Nucleus accumbens (tissue), 56 donors: ENCODE data around the gene SSRP1.

Experiments used
- DNase-seq, 56 donors: peaks; one replicate each; lab custom pipeline; 2025; lab: John Stamatoyannopoulos, UW

SSRP1 gene

DNA sequence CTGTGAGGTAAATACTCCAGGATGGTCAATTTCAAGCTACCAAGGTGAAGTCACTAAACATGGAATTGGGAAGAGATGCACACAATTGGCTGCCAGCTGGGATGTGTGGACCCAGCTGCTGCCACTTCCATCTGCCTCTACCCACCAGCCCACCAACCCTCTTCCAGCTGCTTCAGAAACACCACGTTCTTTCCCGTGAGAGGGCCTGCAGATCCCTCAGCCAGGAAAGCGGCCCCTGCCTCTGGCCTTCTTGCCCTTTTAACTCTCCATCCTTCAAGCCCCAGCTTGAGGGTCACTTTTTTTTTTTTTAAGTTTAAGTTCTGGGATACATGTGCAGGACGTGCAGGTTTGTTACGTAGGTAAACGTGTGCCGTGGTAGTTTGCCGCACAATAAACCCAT, 25.3 kb upstream of the SSRP1 start:
- DNase-seq = no peak

DNA sequence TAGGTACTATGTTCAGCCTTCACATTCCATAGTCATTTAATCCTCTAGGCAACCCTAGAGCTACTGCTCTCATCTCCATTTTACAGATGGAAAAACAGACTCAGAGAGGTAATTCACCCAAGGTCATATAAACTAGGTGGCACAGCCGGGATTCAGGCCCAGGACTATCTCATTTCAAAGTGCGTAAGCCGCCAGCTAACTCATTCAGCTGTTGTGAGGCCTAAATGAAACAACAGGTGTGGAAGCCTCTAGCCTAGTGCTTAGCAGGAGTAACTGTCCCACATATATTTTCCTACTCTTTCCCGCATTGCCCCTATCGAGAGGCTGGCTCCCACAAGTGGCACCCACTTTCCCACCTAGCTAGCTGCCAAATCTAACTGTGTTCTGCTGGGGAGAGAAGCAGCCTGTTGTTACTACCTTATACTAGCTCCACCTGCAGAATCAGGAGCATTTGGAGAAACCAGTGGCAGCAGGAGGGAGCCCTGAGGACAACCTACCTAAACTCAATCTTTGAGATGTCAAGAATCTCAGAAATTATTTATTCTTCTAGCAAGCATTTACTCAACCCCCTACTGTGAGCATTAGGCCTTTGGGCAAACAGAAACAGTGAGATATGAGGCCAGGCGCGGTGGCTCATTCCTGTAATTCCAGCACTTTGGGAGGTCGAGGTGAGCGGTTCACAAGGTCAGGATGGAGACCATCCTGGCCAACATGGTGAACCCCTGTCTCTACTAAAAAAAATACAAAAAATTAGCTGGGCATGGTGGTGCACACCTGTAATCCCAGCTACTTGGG, 24.4 kb upstream of the SSRP1 start:
- DNase-seq = no peak

DNA sequence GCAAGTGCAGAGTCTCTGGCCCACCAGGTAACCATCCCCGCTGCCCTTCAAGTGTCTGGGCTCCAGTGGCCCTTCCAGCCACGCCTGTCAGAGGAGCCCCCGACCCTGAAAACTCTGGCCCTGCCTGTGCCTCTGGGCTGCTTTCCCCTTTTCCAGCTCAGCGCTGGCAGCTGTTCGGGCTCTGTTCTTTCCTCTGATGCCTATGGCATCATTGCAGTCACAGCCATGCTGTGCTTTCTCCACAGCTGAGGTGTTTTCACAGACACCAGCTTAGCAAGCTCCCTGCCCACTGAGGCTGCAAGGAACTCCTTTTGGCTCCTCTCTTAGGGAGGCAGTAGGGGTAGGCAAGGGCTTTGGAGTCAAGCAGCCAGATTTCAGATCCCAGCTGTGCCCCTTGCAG, 23.7 kb upstream of the SSRP1 start:
- no peak for DNase-seq

DNA sequence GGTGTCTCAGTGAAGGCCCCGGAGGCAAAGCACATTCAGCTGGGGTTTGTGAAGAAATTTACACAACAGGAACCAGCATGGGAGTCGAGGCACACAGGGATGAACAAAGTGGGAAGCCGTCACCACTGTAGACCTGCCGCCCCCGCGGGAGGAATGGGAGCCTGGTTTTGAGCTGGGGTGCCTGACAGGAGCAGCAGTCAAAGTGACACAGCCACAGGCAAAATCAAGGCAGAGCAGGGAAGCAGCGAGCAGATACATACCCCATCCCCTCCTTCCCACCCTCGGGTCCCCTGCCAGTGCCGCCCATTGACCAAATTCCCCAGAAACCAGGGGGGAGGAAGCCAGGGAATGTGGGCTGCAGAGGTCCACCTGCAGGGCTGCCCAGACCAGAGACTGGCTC, 23.3 kb upstream of the SSRP1 start:
- DNase-seq = no peak

DNA sequence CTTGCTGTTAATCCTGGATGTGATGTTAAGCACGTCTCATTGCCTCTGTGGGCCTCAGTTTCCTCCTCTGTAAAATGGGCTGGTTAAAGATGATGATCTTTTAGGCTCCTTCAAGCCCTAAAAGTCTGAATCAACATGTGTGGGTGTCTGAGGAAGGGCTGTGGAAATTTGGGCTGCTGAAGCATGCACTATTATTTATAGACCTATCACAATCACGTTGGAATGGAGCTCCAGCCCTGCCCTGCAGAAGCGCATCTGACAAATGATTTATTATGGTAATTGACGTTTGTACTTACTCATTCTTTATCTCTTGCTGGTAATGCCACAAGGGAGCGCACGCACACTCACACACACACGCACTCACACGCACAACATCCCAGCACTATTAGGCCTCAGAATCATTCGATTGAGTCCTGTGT, 22.9 kb upstream of the SSRP1 start:
- peak in 3 of 56 donors; percentile 3 to 29 (median 12) for DNase-seq

DNA sequence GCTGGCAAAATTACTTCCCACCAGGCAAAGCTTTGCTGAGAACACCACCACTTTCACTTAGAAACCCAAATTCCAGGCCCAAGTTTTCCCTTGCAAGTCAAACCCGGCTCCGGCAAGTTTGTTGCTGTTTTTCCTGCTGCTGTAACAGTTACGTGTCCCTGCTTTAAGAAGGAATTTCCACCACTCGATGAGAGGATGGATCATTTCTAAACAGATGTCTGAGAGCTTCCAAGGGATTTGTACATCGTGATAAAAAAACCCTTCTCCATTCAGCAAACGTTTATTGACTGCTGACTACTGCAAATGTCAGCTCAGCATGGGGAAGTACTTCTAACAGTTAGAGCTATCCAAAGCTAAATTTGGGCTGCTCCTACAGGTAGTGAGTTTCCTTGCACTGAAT, 22.2 kb upstream of the SSRP1 start:
- no peak for DNase-seq

DNA sequence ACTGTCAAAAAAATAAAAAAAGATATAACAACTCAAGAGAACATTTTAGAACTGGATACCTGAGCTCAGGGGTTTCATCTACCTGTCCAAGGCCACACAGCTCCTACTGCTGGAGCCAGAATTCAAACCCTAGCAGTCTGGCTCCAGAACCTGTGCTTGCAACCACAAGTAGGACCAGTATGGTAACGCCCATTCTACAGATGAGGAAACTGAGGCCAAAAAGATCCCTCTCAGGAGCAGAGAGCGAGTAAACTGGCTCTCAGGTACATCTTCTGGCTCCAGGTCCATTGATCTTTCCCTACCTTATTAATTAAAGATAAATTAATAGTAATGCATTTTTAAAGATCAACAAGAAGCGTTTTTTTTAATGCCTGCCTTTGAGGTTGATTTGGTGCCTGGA, 21.6 kb upstream of the SSRP1 start:
- no peak for DNase-seq

DNA sequence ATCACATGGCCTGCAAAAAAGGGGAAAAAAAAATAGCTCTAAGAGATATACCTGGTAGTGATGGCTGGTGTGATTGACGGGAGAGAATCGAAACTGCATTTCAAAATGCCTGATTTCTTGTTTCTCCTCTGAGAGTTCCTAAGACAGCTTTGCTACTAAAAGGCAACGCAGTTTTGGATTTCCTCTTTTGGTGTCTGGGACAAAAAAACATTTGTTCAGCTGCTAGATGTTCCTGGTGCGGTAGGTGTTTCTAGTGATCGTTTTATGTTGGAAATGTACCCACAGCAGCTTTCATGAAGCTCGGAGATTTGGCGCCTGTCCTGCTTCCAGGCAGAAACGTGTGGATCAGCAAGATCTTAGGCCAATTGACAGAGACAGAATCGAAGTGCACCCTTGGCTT, 20.6 kb upstream of the SSRP1 start:
- DNase-seq = no peak

DNA sequence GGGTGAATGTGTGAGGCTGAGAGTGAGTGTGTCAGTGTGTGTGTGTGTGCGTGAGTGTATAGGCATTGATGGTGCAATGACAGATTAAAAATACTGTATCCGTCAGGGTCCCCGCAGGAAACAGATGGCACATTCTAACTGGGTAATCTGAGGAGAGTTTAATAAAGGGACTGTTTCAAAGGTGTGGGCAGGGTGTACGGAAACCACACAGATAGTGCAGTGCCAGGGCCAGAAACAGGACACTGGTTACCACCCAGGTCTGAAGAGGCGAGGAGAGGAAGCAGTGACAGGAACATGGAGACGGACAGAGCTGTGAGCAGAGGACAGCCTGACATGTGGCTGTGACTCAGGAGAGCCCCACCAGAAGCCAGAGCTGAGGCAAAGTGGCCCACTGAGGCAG, 19.0 kb upstream of the SSRP1 start:
- DNase-seq = no peak

DNA sequence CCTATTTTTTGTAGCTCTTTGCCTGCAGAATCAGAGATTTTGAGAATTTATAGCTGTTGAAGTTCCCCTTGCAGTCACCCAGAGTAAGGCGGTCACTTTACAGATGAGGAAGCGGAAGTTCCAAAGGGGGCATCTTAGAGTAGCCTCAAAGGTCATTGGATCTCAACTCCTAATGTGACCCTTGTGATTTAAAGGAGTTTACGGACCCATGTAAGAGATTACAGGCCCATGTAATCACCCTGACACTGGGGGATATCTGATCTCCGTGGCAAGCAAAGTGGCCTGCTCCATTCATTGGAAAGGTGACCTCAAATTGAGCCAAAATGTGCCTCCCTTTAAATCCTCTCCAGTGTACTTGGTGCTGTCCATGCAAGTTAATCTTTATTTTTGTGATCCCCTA, 18.2 kb upstream of the SSRP1 start:
- DNase-seq = no peak

DNA sequence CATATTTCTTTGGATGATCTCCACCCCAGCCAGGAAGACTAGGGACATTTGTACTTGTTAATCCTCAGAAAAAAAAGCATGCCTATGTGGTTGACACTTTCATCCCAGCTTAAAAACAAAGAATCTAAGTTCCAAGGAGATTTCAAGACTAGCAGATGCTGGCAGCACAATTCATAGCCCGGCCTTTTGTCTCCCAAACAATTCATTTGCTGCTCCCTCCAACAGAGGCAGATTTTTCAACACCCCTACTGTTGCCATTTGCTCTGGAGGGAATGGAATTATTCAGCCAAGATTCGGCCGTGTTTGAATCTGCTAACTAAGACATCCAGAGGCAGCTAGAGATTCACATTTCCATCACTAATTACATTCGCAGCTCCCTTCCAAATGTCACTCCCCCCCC, 17.8 kb upstream of the SSRP1 start:
- DNase-seq = no peak

DNA sequence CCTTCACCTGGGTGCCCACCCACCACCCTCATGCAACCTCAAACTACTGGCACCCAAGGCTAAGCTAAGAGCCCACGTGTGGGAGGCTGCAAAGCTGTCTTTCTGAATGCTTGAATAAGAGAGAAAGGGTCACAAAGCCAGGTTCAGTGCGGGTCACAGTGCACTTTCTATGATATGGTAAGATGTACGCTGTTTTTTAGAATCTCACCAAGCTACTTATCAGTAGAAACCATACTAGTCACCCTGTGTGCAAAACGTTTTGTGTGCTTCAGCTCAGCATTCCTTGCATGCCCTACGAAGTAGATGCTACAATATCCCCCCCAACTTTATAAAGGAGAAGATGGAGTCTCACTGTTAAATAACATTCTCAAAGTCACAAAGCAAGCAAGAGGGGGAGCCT, 17.3 kb upstream of the SSRP1 start:
- DNase-seq = no peak

DNA sequence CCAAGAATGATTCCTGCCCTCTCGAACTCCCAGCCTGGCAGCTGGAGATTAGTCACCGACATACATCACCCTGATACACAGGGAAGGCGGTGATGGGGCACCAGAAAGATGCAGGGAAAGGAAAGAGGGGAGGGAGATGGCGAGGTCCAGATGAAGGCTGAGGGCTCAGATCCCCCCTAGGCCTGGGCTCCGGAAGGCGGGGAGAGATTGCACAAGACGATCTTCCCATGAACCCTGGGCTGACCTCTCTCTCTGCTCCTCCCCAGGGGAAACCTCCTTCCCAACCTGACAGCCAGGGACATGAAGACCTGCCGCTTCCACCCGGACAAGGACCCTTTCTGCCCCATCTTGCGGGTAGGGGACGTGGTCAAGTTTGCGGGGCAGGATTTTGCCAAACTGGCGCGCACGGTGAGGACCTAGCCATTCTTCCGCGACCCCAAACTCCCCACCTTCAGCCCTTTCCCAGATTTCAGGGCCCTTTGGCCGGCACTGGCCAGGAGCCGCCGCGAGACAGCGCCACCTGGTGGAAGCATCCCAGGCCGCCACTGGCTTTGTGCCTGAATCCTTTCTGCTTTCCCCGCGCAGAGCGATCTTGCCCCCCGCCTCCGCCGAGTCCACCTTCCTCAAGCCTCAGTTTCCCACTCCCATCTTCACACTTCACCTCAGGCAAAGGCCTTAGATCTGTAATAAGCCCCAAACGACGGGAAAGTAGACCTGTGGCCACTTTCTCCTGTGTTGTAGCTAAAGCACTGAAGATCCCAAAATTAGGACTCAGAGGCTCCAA, 14.0 kb upstream of the SSRP1 start:
- peak in 43 of 56 donors; percentile 5 to 71 (median 30) for DNase-seq

DNA sequence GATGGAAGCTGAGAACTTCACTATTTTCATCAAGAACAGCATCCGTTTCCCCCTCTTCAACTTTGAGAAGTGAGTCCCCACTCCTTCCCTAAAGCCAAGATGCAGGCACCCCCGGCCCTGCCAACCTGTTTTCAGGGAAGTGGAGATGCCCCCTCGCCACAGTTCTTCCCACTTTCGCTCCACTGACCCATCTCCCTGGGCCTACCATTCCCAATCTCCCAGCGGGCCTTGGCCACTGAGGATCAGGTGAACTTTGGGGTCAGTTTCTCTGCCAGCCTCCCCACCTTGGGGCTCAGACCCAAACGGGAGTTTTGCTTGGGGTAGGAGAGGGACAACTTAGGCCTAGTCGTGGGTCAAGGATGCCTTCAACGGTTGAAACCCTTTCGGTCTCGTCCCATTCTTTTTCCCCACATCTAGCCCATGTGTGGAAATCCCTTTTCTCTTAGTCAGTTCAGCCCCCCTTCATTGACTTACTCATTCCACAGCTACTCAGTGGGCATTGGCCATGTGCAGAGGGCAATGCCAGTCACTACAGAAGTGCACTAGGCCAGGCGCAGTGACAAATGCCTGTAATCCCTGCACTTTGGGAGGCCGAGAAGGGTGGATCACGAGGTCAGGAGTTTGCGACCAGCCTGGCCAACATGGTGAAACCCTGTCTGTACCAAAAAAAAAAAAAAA, 13.1 kb upstream of the SSRP1 start:
- no peak for DNase-seq

DNA sequence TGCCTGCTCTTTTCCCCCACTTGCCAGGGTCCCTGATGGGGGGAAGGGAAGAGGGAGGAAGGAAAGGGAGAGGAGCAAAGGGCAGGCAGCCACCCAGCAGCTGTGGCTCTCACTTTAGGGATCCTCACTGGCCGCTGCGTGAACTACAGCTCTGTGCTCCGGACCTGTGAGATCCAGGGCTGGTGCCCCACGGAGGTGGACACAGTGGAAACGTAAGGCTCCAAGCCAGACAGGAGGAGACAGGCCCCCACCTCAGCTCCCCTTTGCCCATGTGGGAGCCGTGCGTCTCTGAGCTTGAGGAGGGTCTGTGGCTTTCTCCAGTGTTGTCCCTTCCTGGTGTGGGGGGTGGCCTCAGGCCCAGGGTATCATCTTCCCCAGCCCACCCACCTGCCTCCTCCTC, 12.4 kb upstream of the SSRP1 start:
- DNase-seq = no peak

DNA sequence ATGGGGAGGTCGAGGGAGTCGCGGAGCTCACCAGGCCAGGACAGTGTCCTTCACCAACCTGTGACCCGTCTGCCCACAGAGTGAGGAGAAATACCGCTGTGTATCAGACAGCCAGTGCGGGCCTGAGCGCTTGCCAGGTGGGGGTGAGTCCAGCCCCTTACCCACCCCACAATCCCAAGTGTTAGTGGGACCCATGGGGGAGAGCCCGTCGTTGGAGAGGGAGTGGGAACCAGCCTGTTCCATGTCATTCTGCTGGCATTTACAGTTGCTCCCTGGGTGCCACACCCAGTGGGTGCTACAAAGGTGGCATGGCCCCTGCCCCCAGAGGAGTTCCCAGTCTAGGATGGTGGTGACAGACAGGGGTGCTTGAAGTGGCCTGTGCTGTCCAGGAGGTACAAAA, 11.6 kb upstream of the SSRP1 start:
- DNase-seq = no peak

DNA sequence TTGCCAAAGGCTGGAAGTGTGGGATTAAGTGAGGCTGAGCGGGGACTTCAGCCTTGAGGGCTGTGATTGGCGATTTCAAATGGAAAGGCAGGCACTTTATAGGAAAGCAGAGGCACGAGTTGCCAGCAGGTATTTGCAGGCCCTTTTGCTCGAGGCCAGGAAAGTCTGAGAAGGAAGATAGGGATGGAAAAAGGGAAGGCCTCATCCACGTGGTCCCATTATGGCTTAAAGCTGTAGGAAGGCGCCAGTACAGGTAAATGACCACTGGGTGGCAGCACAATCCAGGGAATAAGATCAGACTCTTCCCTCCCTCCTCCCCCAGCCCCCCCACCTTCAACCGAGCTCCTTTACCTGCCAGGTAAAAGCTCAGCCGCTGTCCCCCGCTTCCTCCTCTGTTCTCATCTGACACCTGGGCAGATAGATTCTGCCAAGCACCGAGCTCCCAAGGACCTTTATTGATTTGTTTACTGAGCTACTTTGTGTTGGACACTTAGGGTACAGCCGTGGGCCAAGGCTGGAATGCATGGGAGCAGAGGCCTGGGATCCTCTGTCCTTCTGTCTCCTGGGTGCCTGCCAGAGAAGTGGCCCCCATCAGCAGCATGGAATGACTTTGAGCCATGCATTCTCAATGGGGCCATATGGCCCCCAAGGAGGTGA, 10.0 kb upstream of the SSRP1 start:
- DNase-seq = peak in 46 of 56 donors; percentile 5 to 84 (median 37)

DNA sequence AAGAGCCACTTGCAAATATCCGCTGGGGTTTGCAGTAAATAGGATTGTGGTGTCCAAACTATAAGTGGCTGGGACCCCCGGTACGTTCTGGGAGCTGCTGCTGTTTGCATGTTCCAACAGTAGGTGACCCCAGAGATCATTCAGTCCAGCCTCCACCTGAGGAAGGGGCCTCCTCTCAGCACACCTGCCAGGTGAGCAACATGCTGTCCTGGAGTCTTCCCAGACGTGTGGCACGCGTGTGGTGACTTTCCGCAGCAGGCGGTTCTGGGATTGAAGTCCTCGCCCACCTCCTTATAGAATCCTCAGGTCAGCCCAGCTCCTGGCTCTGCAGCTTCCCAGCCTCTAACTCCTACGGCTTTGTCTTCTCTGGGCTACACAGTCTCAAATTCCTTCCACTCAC, 9.1 kb upstream of the SSRP1 start:
- no peak for DNase-seq

DNA sequence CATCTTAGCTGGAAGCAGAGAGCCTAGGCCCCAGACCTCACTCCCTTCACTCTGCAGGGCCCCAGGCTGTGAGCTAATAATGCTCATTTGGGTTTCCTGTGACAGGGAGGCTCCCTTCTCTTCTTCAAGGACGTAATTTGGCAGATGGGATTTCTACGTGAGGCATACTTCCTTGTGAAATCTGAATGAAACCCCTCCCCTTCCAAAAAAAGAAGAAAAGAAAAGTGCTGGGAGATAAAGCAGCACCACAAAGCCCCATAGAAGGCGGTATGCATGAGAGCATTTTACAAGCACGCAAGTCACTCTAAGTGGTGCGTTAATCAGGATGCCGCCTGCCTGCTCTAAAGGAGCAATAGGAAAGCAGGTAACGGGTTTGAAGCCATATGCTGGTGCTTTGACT, 8.1 kb upstream of the SSRP1 start:
- no peak for DNase-seq

DNA sequence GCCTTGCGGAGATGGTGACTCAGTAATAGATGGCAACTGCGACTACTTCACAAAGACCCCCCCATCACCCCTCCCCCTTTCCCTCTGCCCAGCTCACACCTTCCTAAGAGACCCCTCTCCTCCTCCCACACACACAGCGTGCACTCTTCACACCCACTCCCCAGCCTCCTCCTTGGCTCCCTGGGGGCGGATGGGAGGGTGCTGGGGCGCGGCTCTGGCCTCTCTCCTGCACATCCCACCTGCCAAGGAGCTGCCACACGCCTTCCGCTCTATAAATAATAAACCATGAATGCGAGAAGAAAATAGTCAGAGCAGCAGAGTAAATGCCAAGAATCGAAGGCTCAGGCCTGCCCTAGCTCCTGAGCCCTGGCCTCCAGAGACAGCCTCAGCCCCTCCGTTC, 7.0 kb upstream of the SSRP1 start:
- no peak for DNase-seq

DNA sequence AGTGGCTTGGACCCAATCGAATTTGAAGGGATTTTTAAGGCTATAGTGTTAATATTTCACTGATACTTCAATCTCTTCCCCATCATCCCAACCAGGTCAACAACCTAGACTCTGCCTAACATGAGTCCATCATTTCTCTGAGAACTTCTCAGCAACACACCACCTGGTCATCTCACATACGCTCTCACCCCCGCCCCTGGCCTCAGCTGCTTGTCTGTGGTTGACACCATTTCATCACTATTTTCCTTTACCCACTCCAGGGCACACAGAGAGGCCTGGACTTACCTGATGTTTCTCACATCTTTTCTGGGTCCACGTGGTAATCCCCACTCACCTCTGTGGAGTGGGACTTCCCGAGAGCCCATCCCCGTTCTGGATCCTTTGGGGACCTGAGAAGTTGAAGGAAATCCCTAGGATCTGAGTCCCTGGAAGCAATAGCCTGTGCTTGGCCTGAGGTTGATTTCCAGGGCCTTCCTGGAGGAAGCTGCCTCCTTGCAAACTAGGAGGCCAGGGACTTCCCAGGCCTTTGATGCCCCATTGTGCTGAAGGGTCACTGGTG, 5.6 kb upstream of the SSRP1 start:
- no peak for DNase-seq
